GM18873 (cell line): ENCODE measurements around the gene COX7B.
"Not testable (repeated sequence)": the region's sequence is repeated elsewhere in the genome, so short reads cannot be mapped to it uniquely, and the experiment has no call there.

Experiments
- ATAC-seq: cut with Tn5 transposase; IDR thresholded peaks from one replicate; pipeline ENCODE4 v1.9.1; 2021; ENCODE audit warnings: mild to moderate bottlenecking, moderate library complexity, moderate number of reproducible peaks; ENCODE audit not compliant: unreplicated experiment, low FRiP score

COX7B gene

GRCh38 chrX:77899081-77899828 lies at the start of gene COX7B:
TSS of gene COX7B (plus strand) at chrX:77899468. CDS start at chrX:77899554, 86 bp downstream.
- peak; percentile 59 for ATAC-seq

DNA sequence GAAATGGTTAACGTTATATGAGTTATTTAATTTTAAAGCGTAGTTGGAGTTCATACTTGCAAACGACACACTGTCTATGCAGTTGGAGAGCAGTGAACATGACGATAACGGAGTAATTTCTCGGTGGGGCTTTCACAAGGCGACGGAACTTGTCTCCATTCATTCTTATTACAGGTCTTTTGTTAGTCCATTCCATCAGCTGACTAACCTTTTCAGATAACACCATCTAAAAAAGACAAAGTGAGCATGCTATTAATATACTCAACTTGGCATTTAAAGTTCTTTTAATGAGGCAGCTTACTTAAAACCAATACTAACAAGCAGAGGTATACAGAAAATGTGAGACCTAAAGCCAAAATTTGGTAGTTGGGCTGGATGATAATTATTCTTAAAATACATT lies 23.9 kb upstream of the COX7B start:
- ATAC-seq = no peak

DNA sequence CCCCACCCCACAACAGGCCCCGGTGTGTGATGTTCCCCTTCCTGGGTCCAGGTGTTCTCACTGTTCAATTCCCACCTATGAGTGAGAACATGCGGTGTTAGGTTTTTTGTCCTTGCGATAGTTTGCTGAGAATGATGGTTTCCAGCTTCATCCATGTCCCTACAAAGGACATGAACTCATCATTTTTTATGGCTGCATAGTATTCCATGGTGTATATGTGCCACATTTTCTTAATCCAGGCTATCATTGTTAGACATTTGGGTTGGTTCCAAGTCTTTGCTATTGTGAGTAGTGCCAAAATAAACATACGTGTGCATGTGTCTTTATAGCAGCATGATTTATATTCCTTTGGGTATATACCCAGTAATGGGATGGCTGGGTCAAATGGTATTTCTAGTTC lies 17.9 kb upstream of the COX7B start:
- not testable (repeated sequence) for ATAC-seq

DNA sequence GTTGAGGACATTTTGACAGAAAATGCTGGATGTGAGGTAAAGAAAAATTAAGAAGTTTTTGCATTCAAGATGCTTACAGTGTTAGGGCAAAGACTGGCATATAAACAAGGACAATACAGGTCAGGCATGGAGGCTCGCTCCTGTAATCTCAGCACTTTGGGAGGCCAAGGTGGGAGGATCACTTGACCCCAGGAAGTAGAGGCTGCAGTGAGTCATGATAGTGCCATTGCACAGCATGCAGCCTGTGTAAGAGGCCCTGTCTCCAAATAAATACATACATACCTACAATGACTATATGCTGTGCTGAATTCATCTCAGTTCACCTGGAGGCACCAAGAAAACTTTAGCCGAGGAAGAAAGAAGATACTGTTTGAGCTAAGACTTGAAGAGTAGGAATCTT lies 6.4 kb upstream of the COX7B start:
- no peak for ATAC-seq

DNA sequence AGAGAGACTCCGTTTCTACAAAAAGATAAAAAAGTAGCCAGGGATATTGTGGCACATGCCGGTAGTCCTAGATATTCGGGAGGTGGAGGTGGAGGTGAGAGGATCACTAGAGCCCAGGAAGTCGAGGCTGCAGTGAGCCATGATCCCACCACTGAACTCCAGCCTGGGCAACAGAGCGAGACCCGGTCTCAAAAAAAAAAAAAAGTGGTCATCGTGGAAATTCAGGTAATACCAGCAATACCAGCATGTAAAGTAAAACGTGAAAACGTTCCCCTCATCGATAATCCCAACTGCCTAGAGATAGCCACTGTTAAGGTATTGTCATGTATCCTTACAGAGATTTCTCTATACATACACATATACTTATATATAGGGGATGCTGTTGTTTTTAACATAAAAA lies 5.6 kb upstream of the COX7B start:
- no peak for ATAC-seq

DNA sequence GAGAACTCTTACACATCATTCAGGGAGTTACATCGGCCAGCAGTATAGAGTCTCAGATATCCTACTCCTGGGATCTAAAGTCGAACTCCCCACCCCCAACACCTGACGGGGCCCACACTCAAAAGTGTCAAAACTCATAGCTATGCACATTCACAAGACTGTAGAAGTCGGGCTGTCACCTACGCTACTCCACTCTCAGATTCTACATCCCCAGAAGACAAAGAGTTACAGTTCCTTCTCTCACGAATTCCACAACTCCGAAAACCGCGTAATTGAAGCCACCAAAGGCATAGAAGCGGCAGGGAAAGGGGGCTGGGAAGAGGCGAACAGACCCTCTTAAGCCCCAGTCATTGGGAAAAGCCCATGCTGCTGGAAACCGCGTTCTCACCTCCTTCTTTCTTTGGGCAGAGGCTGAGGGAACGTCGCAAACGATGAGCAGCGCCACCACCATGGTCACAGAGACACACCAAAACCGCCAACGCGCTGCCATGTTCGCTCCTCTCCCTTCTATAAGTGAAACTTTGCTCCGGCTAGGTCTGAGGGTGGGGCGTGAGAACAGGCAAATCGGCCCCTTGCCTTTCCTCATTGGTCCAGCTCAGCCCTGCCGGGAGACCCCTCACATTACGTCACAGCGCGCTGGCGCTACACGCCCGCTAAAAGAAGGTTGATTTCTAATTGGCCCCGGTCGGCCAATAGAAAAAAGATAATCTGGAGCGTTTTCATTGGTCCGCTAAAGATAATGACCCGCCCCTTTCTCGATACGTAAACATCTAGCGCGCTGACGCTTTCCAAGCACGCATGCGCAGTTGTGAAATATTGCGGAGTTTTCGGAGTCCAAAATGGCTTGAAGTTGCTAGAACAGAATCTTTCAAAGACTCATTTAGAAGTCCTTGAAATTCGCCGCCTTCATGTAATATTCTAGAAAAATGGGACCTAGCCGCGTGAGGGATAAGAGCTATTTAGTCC lies 4.1 kb upstream of the COX7B start, which contains the start of gene MAGT1:
Gene MAGT1, minus strand, starts transcription at position 515 of the 966 bp plus-strand sequence. Its CDS starts 25 bp downstream, at position 490.
- ATAC-seq = peak; percentile 90

DNA sequence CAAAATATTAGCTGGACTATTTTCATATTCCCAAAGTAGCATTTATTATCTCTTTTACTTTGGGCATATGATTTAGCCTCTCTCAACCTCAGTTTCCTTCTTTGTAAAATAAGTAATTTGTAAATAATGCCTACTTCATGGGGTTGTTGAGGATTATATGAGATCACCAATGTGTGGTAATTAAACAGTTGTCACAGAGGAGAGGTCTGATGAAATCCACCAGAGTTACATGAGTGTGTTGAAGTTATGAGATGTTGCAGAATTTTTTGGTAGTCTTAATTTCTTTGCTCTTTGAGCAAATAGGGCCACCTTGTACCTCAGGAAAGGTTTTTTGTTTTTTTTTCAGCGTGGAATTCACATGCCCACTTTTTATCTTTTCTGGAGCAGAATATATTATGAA lies 1.4 kb downstream of the COX7B start:
- ATAC-seq = no peak

GRCh38 chrX:77901506-77901905 lies 2.2 kb downstream of the COX7B start:
- ATAC-seq = no peak

GRCh38 chrX:77910108-77910840 lies 11.0 kb downstream of the COX7B start, which contains the start of gene ATP7A:
TSS of gene ATP7A (plus strand) at chrX:77910693. CDS start at chrX:77971642, 60,949 bp downstream.
- peak; percentile 88 for ATAC-seq

GRCh38 chrX:77917294-77917933 lies 18.1 kb downstream of the COX7B start:
- no peak for ATAC-seq

DNA sequence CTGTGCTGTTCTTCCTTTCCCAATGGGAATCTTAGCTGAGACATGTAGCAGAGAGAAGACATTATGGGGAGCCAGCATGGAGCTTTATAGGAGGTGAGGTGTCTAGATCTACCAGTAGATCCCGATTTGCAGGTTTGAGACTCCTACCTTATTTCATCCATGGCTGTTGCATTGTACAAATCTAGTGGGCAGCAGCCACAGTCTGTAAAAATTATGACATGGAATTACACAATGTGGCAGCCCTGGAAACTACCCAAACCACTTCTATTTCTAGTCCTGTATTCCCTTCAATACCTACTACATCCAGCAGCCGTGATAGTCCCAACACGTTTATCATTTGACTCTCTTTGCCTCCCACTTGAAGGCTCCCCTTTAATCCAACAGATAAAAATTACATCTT lies 19.3 kb downstream of the COX7B start:
- no peak for ATAC-seq

DNA sequence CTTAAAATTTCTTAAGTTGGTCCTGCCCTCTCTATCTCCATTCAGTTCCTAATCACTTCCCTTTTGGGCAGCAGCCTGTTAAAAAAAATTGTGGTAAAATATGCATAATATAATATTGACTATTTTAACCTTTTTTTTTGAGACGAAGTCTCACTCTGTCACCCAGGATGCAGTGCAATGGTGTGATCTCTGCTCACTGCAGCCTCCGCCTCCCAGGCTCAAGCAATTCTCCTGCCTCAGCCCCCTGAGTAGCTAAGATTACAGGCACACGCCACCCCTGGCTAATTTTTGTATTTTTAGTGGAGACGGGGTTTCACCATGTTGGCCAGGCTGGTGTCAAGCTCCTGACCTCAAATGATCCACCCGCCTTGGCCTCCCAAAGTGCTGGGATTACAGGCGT lies 20.1 kb downstream of the COX7B start:
- ATAC-seq = not testable (repeated sequence)

DNA sequence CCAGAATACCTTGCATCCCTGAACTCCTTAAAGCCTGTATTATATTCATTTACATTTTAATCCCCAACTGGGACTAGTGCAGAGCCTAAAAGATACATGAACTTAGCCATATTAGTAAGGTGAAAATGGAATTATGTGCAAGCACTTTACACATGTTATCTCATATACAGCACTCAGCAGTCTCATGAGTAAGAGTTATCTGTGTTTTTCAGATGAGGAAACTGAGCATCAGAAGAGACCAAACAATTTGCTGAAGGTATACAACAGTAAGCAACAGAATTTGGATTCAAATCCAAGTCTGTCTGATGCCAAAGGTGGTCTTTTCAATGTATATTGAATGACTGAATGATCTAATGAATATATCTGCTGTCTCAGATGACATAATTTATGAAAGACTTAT lies 23.5 kb downstream of the COX7B start:
- ATAC-seq = no peak

- no peak for ATAC-seq
These were observed 25.1 kb downstream of the COX7B start for GRCh38 chrX:77924320-77924859.

GRCh38 chrX:77925764-77926163 lies 26.5 kb downstream of the COX7B start:
- ATAC-seq = no peak

DNA sequence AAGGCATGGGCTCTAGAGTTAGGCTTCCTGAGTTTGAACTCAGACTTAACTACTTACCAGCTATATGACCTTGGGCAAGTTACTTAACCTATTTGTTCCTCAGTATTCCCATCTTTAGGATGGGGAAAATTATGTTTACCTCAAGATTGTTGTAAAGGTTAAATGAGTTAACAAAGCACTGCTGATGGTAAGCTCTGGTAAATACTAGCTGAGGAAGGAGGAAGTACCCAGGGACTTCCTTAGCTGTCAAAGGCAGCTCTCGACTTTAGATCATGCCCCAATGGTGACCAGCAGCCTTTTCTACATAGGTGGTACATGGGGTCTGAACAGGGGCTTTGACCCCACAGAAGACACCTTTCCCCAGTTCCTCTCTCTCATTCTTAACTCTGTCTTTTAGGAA lies 31.3 kb downstream of the COX7B start:
- no peak for ATAC-seq

- no peak for ATAC-seq
These were observed 36.6 kb downstream of the COX7B start for GRCh38 chrX:77935886-77936285.

DNA sequence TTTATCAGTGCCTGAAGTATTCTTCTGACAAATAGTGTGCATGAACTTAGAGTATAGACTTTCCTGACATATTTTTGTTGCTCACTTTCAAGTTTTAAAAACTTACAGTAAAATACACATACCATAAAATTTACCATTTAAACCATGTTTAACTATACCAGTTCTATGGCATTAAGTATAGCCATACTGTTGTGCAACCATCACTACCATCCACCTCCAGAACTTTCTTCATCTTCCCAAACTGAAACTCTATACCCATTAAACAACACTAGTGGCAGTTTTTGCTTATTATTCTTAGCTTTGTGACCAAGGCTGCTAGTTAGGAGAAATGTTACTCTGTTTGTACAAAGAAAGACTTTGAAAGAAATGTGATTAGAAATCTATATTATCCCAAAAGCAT lies 37.0 kb downstream of the COX7B start:
- no peak for ATAC-seq

- ATAC-seq = no peak
These were observed 38.0 kb downstream of the COX7B start for GRCh38 chrX:77937291-77937690.
